Kidney (tissue), 14 donors: ENCODE results near the gene CD99. TPM values are rescaled to one million over a fixed set of nuclear protein-coding genes. Genes with fewer than 3 reads are reported as not detected.

Source experiments
- DNase-seq, 5 donors: peaks; one replicate each; pipeline ENCODE4 v3.0.0-alpha.2; 2013 to 2020
- FAIRE-seq: peaks from 2 replicates; lab custom pipeline; 2012; peaks lifted over from hg19 to GRCh38; lab: Jason Lieb, UNC
- H3K27ac ChIP-seq, 2 donors: one replicate each; pipeline ENCODE4 v1.7.0; 2013; ENCODE audit warnings: low read depth in 2 of 2, low read length in 2 of 2, inconsistent platforms in 1 of 2
- H3K27me3 ChIP-seq: one replicate; pipeline ENCODE4 v1.7.1; 2013; ENCODE audit warnings: low read length, inconsistent platforms; ENCODE audit not compliant: control insufficient read depth, insufficient read depth
- H3K36me3 ChIP-seq, 3 donors: one replicate each; pipeline versions ENCODE4 v1.7.0 to v1.7.1; 2013; ENCODE audit warnings: low read length in 3 of 3, control low read depth in 1 of 3, inconsistent platforms in 1 of 3; ENCODE audit not compliant: insufficient read depth in 3 of 3, control insufficient read depth in 2 of 3
- H3K4me1 ChIP-seq, 3 donors: one replicate each; pipeline versions ENCODE4 v1.7.0 to v1.7.1; 2013; ENCODE audit warnings: low read length in 3 of 3, inconsistent platforms in 1 of 3, low read depth in 1 of 3; ENCODE audit not compliant: control insufficient read depth in 2 of 3, insufficient read depth in 2 of 3
- H3K4me3 ChIP-seq, 3 donors: one replicate each; pipeline versions ENCODE4 v1.7.0 to v1.8.1; 2013; ENCODE audit warnings: low read length in 3 of 3, control low read depth in 1 of 3, inconsistent platforms in 1 of 3
- H3K9ac ChIP-seq, 3 donors: one replicate each; pipeline versions ENCODE4 v1.7.0 to v1.7.1; 2013; ENCODE audit warnings: low read length in 3 of 3, control low read depth in 1 of 3, inconsistent platforms in 1 of 3
- H3K9me3 ChIP-seq, 3 donors: one replicate each; pipeline versions ENCODE4 v1.7.0 to v1.7.1; 2013; ENCODE audit warnings: low read length in 3 of 3, control low read depth in 1 of 3, inconsistent platforms in 1 of 3; ENCODE audit not compliant: control insufficient read depth in 2 of 3, insufficient read depth in 1 of 3
- CTCF ChIP-seq: IDR thresholded peaks from 3 replicates; pipeline ENCODE4 v1.5.1; 2012; ENCODE audit warnings: mild to moderate bottlenecking, moderate library complexity, borderline replicate concordance; ENCODE audit not compliant: insufficient read depth; ENCODE audit errors: extremely low read depth
- intact Hi-C: fragments of 100-400 bp; cut with DNase I; formaldehyde crosslinking; loops from one replicate; pipeline ENCODE4 v1.11.1; 2022
- polyA plus RNA-seq: library from polyadenylated mRNA; stranded (reverse); fragments of 350-450 nt; fragmentation: Illumina TruSeq; extraction: RNeasy Lipid Tissue Mini Kit (QIAGEN cat#74804); gene quantifications from one replicate; pipeline ENCODE4 v1.2.3, GENCODE V29; 2014; ENCODE audit warnings: low read depth, low replicate concordance; ENCODE audit not compliant: insufficient read depth
- total RNA-seq: library from RNA; stranded (reverse); fragmentation: NEBNext Ultra II Directional; extraction: Animal tissue kit (Norgen Biotek cat#: 25700); gene quantifications from one replicate; pipeline ENCODE4 v1.2.1, GENCODE V29; 2021
- donor health status: control.
- donor health status: control.
- donor health status: control.
- donor health status: control.
- donor health status: control.
- donor health status: DM: yes; HTN: yes; CAD: no.
- donor health status: Normal renal cell carcinoma (clear cell type).

The CD99 gene
- total and polyA plus RNA-seq, 2 donors from 2014 or later: 125 to 136 TPM

GRCh38 chrX:2784026-2784425, 92.9 kb downstream of the CD99 start:
- no peak for TF ChIP-seq CTCF
- Histone ChIP-seq H3K9me3 (no peaks in the 10 kb centered on the region), H3K36me3 (no peaks in the 10 kb centered on the region), H3K4me3 (no peak overlapping the region), H3K27me3 (no peaks in the 10 kb centered on the region), H3K4me1 (no peaks in the 10 kb centered on the region), H3K27ac (no peak overlapping the region), H3K9ac (no peak overlapping the region)
- FAIRE-seq (no peak), DNase-seq (no peak)
- intact Hi-C loops: no loop called here

- Histone ChIP-seq H3K9ac (no peak overlapping the region), H3K4me1 (no peaks in the 10 kb centered on the region), H3K36me3 (no peaks in the 10 kb centered on the region), H3K4me3 (no peak overlapping the region), H3K27ac (no peak overlapping the region), H3K27me3 (no peaks in the 10 kb centered on the region), H3K9me3 (no peaks in the 10 kb centered on the region)
- intact Hi-C loops: no loop called here
- no peak for TF ChIP-seq CTCF
- DNase-seq (no peak), FAIRE-seq (no peak)
Observed at GRCh38 chrX:2785538-2785937, 94.4 kb downstream of the CD99 start.

GRCh38 chrX:2788980-2789379, 97.9 kb downstream of the CD99 start:
- Histone ChIP-seq H3K36me3 (no peaks in the 10 kb centered on the region), H3K4me3 (no peak overlapping the region), H3K27ac (no peak overlapping the region), H3K9me3 (no peaks in the 10 kb centered on the region), H3K9ac (no peak overlapping the region), H3K4me1 (no peaks in the 10 kb centered on the region), H3K27me3 (no peaks in the 10 kb centered on the region)
- TF ChIP-seq CTCF: no peak
- no peak for FAIRE-seq
- intact Hi-C loops: no loop called here
- DNase-seq: no peak

GRCh38 chrX:2789569-2789968, 98.5 kb downstream of the CD99 start:
- Histone ChIP-seq H3K27me3 (no peaks in the 10 kb centered on the region), H3K27ac (no peak overlapping the region), H3K9ac (no peak overlapping the region), H3K36me3 (no peaks in the 10 kb centered on the region), H3K4me3 (no peak overlapping the region), H3K9me3 (no peaks in the 10 kb centered on the region), H3K4me1 (no peaks in the 10 kb centered on the region)
- DNase-seq (no peak), FAIRE-seq (no peak)
- no peak for TF ChIP-seq CTCF
- intact Hi-C loops: no loop called here
